Stimulated activated CD8-positive, alpha-beta memory T cell treated with anti-CD3 and anti-CD28 coated beads, Interleukin-2, amount 100 ng/mL, for 48 hours (primary cell): Measurements from ENCODE around the gene GAL3ST1.
"Not testable (repeated sequence)": the region's sequence is repeated elsewhere in the genome, so short reads cannot be mapped to it uniquely, and the experiment has no call there.

Source experiments
- DNase-seq, 2 donors: peaks; one replicate each; pipeline ENCODE4 v3.0.0-alpha.2; 2020; ENCODE audit warnings: low read depth in 2 of 2

The GAL3ST1 gene

GRCh38 chr22:30574095-30574981 lies at the start of gene GAL3ST1:
Gene GAL3ST1, minus strand, starts transcription at chr22:30574665. Its CDS starts 17,273 bp downstream, at chr22:30557392.
- DNase-seq = no peak

GRCh38 chr22:30619909-30620308 lies 45.4 kb upstream of the GAL3ST1 start:
- DNase-seq = not testable (repeated sequence)

- no peak for DNase-seq
Measured at GRCh38 chr22:30617819-30618218, 43.4 kb upstream of the GAL3ST1 start.

- DNase-seq = no peak
Measured at GRCh38 chr22:30615543-30615954, 41.1 kb upstream of the GAL3ST1 start.

GRCh38 chr22:30614879-30615278 lies 40.4 kb upstream of the GAL3ST1 start:
- no peak for DNase-seq

GRCh38 chr22:30614268-30614667 lies 39.8 kb upstream of the GAL3ST1 start:
- DNase-seq = no peak

- DNase-seq = no peak
Measured at GRCh38 chr22:30612789-30613188, 38.3 kb upstream of the GAL3ST1 start.

GRCh38 chr22:30611197-30611596 lies 36.7 kb upstream of the GAL3ST1 start:
- DNase-seq = no peak

GRCh38 chr22:30610299-30610698 lies 35.8 kb upstream of the GAL3ST1 start:
- no peak for DNase-seq

- peak in 1 of 2 donors; percentile 2 for DNase-seq
Measured at GRCh38 chr22:30609260-30610185, 35.1 kb upstream of the GAL3ST1 start.

- DNase-seq = no peak
Measured at GRCh38 chr22:30607939-30608338, 33.5 kb upstream of the GAL3ST1 start.

GRCh38 chr22:30607300-30607930 lies 33.0 kb upstream of the GAL3ST1 start:
- DNase-seq = no peak

- peak in 1 of 2 donors; percentile 17 for DNase-seq
Measured at GRCh38 chr22:30606455-30607299, 32.2 kb upstream of the GAL3ST1 start, which contains the start of gene TCN2. Gene TCN2, plus strand, starts transcription at chr22:30607174. Its CDS starts 158 bp downstream, at chr22:30607332.

GRCh38 chr22:30605449-30606110 lies 31.1 kb upstream of the GAL3ST1 start:
- peak in 1 of 2 donors; percentile 34 for DNase-seq

GRCh38 chr22:30604723-30605122 lies 30.3 kb upstream of the GAL3ST1 start:
- no peak for DNase-seq

GRCh38 chr22:30603801-30604200 lies 29.3 kb upstream of the GAL3ST1 start:
- no peak for DNase-seq

- no peak for DNase-seq
Measured at GRCh38 chr22:30602049-30602448, 27.6 kb upstream of the GAL3ST1 start.

GRCh38 chr22:30601464-30601863 lies 27.0 kb upstream of the GAL3ST1 start:
- no peak for DNase-seq

GRCh38 chr22:30600921-30601320 lies 26.5 kb upstream of the GAL3ST1 start:
- no peak for DNase-seq

- no peak for DNase-seq
Measured at GRCh38 chr22:30598986-30599385, 24.5 kb upstream of the GAL3ST1 start.
